DOHH2 (cell line): Measurements from ENCODE around the gene CNPY1.

Experiments
- CTCF ChIP-seq: fragments of 200-600 bp; sonication (generic); IDR thresholded peaks from one replicate; pipeline ENCODE4 v1.5.1; 2014; ENCODE audit warnings: antibody characterized with exemption, mild to moderate bottlenecking, low read depth, low read length; ENCODE audit not compliant: poor library complexity, severe bottlenecking
- EZH2phosphoT487 ChIP-seq: fragments of 200-600 bp; sonication (generic); IDR thresholded peaks from 2 replicates; pipeline ENCODE4 v1.6.1; 2017; ENCODE audit warnings: borderline replicate concordance, mild to moderate bottlenecking, antibody characterized with exemption, low read length, moderate library complexity, mixed read lengths

GRCh38 chr7:155495440-155496248, 50.7 kb downstream of the CNPY1 start:
- TF ChIP-seq CTCF (no peak), EZH2phosphoT487 (no peak)
